GM19240 (cell line): ENCODE results near the gene NPB.

Experiments used
- DNase-seq: peaks from one replicate; pipeline ENCODE4 v3.0.0; 2011; ENCODE audit warnings: low spot score; ENCODE audit not compliant: insufficient read length

NPB gene

GRCh38 chr17:81940538-81941483 is 38.8 kb downstream of the NPB start:
- no peak for DNase-seq

GRCh38 chr17:81941484-81942166 is 39.6 kb downstream of the NPB start:
- DNase-seq = no peak

GRCh38 chr17:81942167-81942553 is 40.1 kb downstream of the NPB start:
- no peak for DNase-seq

- DNase-seq = no peak
Observed at GRCh38 chr17:81944858-81945257, 42.8 kb downstream of the NPB start.

GRCh38 chr17:81947189-81947588 is 45.2 kb downstream of the NPB start, which contains the start of gene MYADML2:
MYADML2 (minus strand) TSS chr17:81947233; CDS start chr17:81941741, 5,492 bp downstream.
- no peak for DNase-seq

GRCh38 chr17:81948635-81949378 is 46.8 kb downstream of the NPB start:
- no peak for DNase-seq

- no peak for DNase-seq
Observed at GRCh38 chr17:81950501-81950900, 48.5 kb downstream of the NPB start.

- no peak for DNase-seq
Observed at GRCh38 chr17:81951785-81952684, 50.0 kb downstream of the NPB start.
